ENCODE results near the gene ZRSR2. TPM values are rescaled to one million over a fixed set of nuclear protein-coding genes. Genes with fewer than 3 reads are reported as not detected.
"Not testable (repeated sequence)": the region's sequence is repeated elsewhere in the genome, so short reads cannot be mapped to it uniquely, and the experiment has no call there.

Gene ZRSR2
- total RNA-seq, 1 donor from 2014 or later = 20.3 TPM

DNA sequence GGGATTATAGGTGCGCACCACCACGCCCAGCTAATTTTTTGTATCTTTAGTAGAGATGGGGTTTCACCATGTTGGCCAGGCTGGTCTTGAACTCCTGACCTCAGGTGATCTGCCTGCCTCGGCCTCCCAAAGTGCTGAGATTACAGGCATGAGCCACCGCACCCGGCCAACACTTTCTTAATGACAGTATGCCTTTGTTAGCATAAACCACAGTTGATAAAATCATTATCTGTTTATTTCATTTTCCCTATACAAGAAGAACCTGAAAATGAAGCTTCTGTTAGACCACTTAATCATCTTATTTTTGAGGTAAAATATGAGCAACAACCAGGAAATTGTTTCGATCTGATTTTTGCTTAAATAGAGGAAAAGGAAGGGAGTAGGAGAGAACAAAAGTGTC, 30.4 kb upstream of the ZRSR2 start:
- Mint-ChIP-seq H3K4me1 (ENCODE audit: low read depth) (peaks cover 30% of the 10 kb centered on the region), H3K27ac (peak overlapping the region; percentile 87), H3K4me3 (ENCODE audit: low read depth) (peak overlapping the region; percentile 26), H3K36me3 (ENCODE audit: low read depth) (peaks cover 11% of the 10 kb centered on the region)
- not testable (repeated sequence) for H3K27me3 Mint-ChIP-seq (ENCODE audit: low read depth); H3K9me3 Mint-ChIP-seq; DNase-seq (ENCODE audit: low spot score)
- intact Hi-C loops (cut with micrococcal nuclease) = loop anchor here (2.0 to 10.0 kb wide), 5 partner anchors 57 to 955 kb away; partner anchors contain the start of genes AP1S2, CTPS2 and SYAP1

GRCh38 chrX:15761564-15762191, 28.6 kb upstream of the ZRSR2 start:
- Mint-ChIP-seq H3K4me3 (ENCODE audit: low read depth) (no peak overlapping the region), H3K27me3 (ENCODE audit: low read depth) (no peaks in the 10 kb centered on the region), H3K27ac (peak overlapping the region; percentile 77), H3K4me1 (ENCODE audit: low read depth) (peaks cover 26% of the 10 kb centered on the region), H3K9me3 (no peaks in the 10 kb centered on the region), H3K36me3 (ENCODE audit: low read depth) (peaks cover 5% of the 10 kb centered on the region)
- DNase-seq (ENCODE audit: low spot score) = no peak
- intact Hi-C loops (cut with micrococcal nuclease) = loop anchor here (2.0 to 10.0 kb wide), 4 partner anchors 55 to 211 kb away; partner anchors contain the start of gene AP1S2

- intact Hi-C loops (cut with micrococcal nuclease) = loop anchor here (5.0 to 10.0 kb wide), 2 partner anchors 85 to 443 kb away; partner anchors contain the start of gene AP1S2
- no peaks in the 10 kb centered on the region for H3K9me3 Mint-ChIP-seq
- no peak overlapping the region for H3K4me3 Mint-ChIP-seq (ENCODE audit: low read depth)
- peaks cover 8% of the 10 kb centered on the region for H3K4me1 Mint-ChIP-seq (ENCODE audit: low read depth)
- peaks cover 27% of the 10 kb centered on the region for H3K36me3 Mint-ChIP-seq (ENCODE audit: low read depth)
- no peaks in the 10 kb centered on the region for H3K27me3 Mint-ChIP-seq (ENCODE audit: low read depth)
- H3K27ac Mint-ChIP-seq = no peak overlapping the region
- DNase-seq (ENCODE audit: low spot score) = no peak
Observed at GRCh38 chrX:15769300-15769954, 20.9 kb upstream of the ZRSR2 start.

GRCh38 chrX:15781961-15782699, 8.2 kb upstream of the ZRSR2 start:
- no peaks in the 10 kb centered on the region for H3K27me3 Mint-ChIP-seq (ENCODE audit: low read depth)
- intact Hi-C loops (cut with micrococcal nuclease) = no loop called here
- H3K27ac Mint-ChIP-seq = peak overlapping the region; percentile 94
- H3K4me1 Mint-ChIP-seq (ENCODE audit: low read depth) = peaks cover 9% of the 10 kb centered on the region
- H3K9me3 Mint-ChIP-seq = no peaks in the 10 kb centered on the region
- peaks cover 16% of the 10 kb centered on the region for H3K36me3 Mint-ChIP-seq (ENCODE audit: low read depth)
- H3K4me3 Mint-ChIP-seq (ENCODE audit: low read depth) = peak overlapping the region; percentile 77
- DNase-seq (ENCODE audit: low spot score) = no peak

DNA sequence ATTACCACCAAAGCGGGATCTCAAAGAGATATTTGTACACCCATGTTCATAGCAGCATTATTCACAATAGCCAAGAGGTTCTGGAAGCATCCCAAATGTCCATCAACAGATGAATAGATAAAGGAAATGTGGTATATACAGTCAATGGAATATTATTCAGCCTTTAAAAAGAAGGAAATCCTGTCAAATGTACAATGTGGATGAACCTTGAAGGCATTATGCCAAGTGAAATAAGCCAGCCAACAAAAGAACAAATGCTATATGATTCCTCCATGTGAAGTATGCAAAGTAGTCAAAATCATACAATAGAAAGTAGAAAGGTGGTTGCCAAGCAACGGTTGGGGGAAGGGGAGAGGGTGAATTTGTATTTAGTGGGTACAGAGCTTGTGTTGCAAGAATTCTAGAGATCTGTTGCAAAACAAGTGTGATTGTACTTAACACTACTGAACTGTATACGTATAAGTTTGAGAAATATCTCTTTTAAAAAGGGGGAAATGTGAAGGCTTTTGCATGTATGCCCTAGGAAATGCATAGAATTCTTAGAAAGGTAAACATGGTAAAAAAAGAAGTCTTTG, 5.0 kb upstream of the ZRSR2 start:
- H3K36me3 Mint-ChIP-seq (ENCODE audit: low read depth) = peaks cover 12% of the 10 kb centered on the region
- H3K27me3 Mint-ChIP-seq (ENCODE audit: low read depth) = no peaks in the 10 kb centered on the region
- no peak overlapping the region for H3K4me3 Mint-ChIP-seq (ENCODE audit: low read depth)
- H3K4me1 Mint-ChIP-seq (ENCODE audit: low read depth) = peaks cover 4% of the 10 kb centered on the region
- no peak for DNase-seq (ENCODE audit: low spot score)
- H3K27ac Mint-ChIP-seq = no peak overlapping the region
- intact Hi-C loops (cut with micrococcal nuclease) = no loop called here
- H3K9me3 Mint-ChIP-seq = no peaks in the 10 kb centered on the region

DNA sequence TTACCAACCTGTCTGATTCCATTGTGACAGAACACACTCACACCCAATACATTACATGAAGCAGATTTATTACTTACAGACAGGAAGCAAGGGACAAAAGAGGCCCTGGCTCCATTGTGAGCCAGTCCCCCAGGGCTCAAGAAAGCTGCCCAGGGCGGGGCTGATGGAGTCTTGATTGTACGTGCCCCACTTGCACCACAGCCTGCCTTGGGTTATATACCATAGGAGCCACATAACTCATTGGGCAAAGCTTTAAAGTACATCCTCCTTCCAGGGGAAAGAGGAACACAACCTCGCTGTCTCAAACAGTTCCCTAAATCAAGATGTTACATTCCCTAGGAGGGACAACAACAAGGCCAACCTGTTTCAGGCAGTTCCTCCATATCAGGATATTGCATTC, 3.4 kb upstream of the ZRSR2 start:
- H3K4me1 Mint-ChIP-seq (ENCODE audit: low read depth) = peaks cover 4% of the 10 kb centered on the region
- H3K27me3 Mint-ChIP-seq (ENCODE audit: low read depth) = no peaks in the 10 kb centered on the region
- no peaks in the 10 kb centered on the region for H3K9me3 Mint-ChIP-seq
- H3K4me3 Mint-ChIP-seq (ENCODE audit: low read depth) = no peak overlapping the region
- no peak for DNase-seq (ENCODE audit: low spot score)
- intact Hi-C loops (cut with micrococcal nuclease) = no loop called here
- peaks cover 12% of the 10 kb centered on the region for H3K36me3 Mint-ChIP-seq (ENCODE audit: low read depth)
- H3K27ac Mint-ChIP-seq = no peak overlapping the region

- H3K4me1 Mint-ChIP-seq (ENCODE audit: low read depth) = peaks cover 13% of the 10 kb centered on the region
- H3K27ac Mint-ChIP-seq = no peak overlapping the region
- no peak for DNase-seq (ENCODE audit: low spot score)
- H3K36me3 Mint-ChIP-seq (ENCODE audit: low read depth) = peaks cover 23% of the 10 kb centered on the region
- no peak overlapping the region for H3K4me3 Mint-ChIP-seq (ENCODE audit: low read depth)
- no peaks in the 10 kb centered on the region for H3K9me3 Mint-ChIP-seq
- intact Hi-C loops (cut with micrococcal nuclease) = loop anchor here (1.0 to 5.0 kb wide), 5 partner anchors 26 to 116 kb away; partner anchors contain the start of genes AP1S2 and CA5B
- H3K27me3 Mint-ChIP-seq (ENCODE audit: low read depth) = no peaks in the 10 kb centered on the region
Observed at GRCh38 chrX:15790769-15791290, 546 bp downstream of the ZRSR2 start.

DNA sequence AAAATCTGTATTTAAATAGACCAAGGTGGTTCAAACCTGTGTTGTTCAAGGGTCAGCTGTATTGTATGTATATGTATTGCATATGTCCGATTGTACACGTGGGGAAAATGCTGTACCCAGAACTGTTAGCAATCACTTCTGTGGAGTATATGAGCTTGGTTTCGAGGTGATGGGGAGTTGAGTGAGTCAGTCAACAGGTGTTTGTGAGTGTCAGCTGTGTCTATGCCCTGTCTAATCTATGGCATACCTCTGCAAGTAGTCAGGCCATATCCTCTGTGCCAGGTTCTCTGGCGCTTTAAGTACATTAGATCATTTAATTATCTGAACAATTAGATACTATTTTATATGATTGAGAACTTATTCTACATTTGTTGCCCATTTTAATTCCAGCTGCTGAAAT, 7.4 kb downstream of the ZRSR2 start:
- no peaks in the 10 kb centered on the region for H3K27me3 Mint-ChIP-seq (ENCODE audit: low read depth)
- no peak overlapping the region for H3K4me3 Mint-ChIP-seq (ENCODE audit: low read depth)
- peaks cover 41% of the 10 kb centered on the region for H3K36me3 Mint-ChIP-seq (ENCODE audit: low read depth)
- no peak for DNase-seq (ENCODE audit: low spot score)
- no peak overlapping the region for H3K27ac Mint-ChIP-seq
- H3K4me1 Mint-ChIP-seq (ENCODE audit: low read depth) = peaks cover 16% of the 10 kb centered on the region
- intact Hi-C loops (cut with micrococcal nuclease) = no loop called here
- no peaks in the 10 kb centered on the region for H3K9me3 Mint-ChIP-seq

- no peaks in the 10 kb centered on the region for H3K9me3 Mint-ChIP-seq
- no peak overlapping the region for H3K4me3 Mint-ChIP-seq (ENCODE audit: low read depth)
- H3K36me3 Mint-ChIP-seq (ENCODE audit: low read depth) = peaks cover 41% of the 10 kb centered on the region
- no peak overlapping the region for H3K27ac Mint-ChIP-seq
- intact Hi-C loops (cut with micrococcal nuclease) = no loop called here
- H3K4me1 Mint-ChIP-seq (ENCODE audit: low read depth) = no peaks in the 10 kb centered on the region
- H3K27me3 Mint-ChIP-seq (ENCODE audit: low read depth) = no peaks in the 10 kb centered on the region
- DNase-seq (ENCODE audit: low spot score) = no peak
Observed at GRCh38 chrX:15804563-15804962, 14.3 kb downstream of the ZRSR2 start.

GRCh38 chrX:15808254-15808653, 18.0 kb downstream of the ZRSR2 start:
- Mint-ChIP-seq H3K27me3 (ENCODE audit: low read depth) (no peaks in the 10 kb centered on the region), H3K4me3 (ENCODE audit: low read depth) (no peak overlapping the region), H3K27ac (no peak overlapping the region), H3K4me1 (ENCODE audit: low read depth) (no peaks in the 10 kb centered on the region), H3K9me3 (no peaks in the 10 kb centered on the region), H3K36me3 (ENCODE audit: low read depth) (peaks cover 58% of the 10 kb centered on the region)
- no peak for DNase-seq (ENCODE audit: low spot score)
- intact Hi-C loops (cut with micrococcal nuclease) = no loop called here

- Mint-ChIP-seq H3K4me3 (ENCODE audit: low read depth) (no peak overlapping the region), H3K27me3 (ENCODE audit: low read depth) (no peaks in the 10 kb centered on the region), H3K4me1 (ENCODE audit: low read depth) (peaks cover 22% of the 10 kb centered on the region), H3K9me3 (no peaks in the 10 kb centered on the region), H3K36me3 (ENCODE audit: low read depth) (peaks cover 58% of the 10 kb centered on the region), H3K27ac (no peak overlapping the region)
- DNase-seq (ENCODE audit: low spot score) = no peak
- intact Hi-C loops (cut with micrococcal nuclease) = no loop called here
Observed at GRCh38 chrX:15812192-15812938, 22.1 kb downstream of the ZRSR2 start.

- intact Hi-C loops (cut with micrococcal nuclease) = no loop called here
- peaks cover 28% of the 10 kb centered on the region for H3K4me1 Mint-ChIP-seq (ENCODE audit: low read depth)
Observed at GRCh38 chrX:15813416-15813815, 23.1 kb downstream of the ZRSR2 start.

More at GRCh38 chrX:15813416-15813815, 23.1 kb downstream of the ZRSR2 start:
- Mint-ChIP-seq H3K36me3 (ENCODE audit: low read depth) (peaks cover 65% of the 10 kb centered on the region), H3K27me3 (ENCODE audit: low read depth) (no peaks in the 10 kb centered on the region), H3K4me3 (ENCODE audit: low read depth) (no peak overlapping the region), H3K9me3 (no peaks in the 10 kb centered on the region), H3K27ac (no peak overlapping the region)
- no peak for DNase-seq (ENCODE audit: low spot score)

All from activated T-helper 2 cell treated with anti-CD3 and anti-CD28 coated beads, Interferon-gamma antibody, Interleukin-2, Interleukin-4, amounts not matched to agents 10 μg/mL and 5 μg/mL and 100 μg/mL, durations not matched to agents 14 hours and 24 hours and 36 hours (primary cell).